ENCODE data around the gene DTL. TPM values are rescaled to one million over a fixed set of nuclear protein-coding genes. Genes with fewer than 3 reads are reported as not detected.
A peak's percentile ranks its signal among the peaks of the same experiment; 100 is the strongest.

Gene DTL
- total and polyA plus RNA-seq, 2 experiments from 2014 or later: 8.2 to 9.7 TPM

DNA sequence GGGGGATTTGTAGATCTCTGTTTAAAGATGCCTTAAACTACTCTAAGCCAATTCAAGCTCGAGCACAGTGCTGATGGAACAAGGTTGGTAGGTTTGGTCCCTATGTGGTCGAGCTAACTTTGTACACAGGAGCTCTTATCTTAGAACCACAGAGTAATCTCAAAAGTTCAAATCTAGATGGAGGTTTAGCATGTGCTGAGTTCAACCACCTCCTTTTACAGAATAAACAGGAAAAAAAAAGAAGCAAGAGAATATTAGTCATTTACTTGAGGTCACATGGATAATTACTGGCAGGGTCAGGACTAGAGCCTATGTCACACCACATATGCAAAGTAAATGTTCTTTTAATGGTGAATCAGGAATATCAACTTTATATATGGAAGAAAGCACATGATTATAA is 86.2 kb downstream of the DTL start:
- Histone ChIP-seq H3K9ac (no peak overlapping the region), H3K9me3 (ENCODE audit: low read depth) (no peaks in the 10 kb centered on the region), H3K79me2 (ENCODE audit: insufficient read depth) (no peaks in the 10 kb centered on the region), H3K27ac (no peak overlapping the region), H4K20me1 (ENCODE audit: insufficient read depth) (no peaks in the 10 kb centered on the region), H3K27me3 (replicated peaks; ENCODE audit: insufficient read depth) (no peaks in the 10 kb centered on the region), H3K4me2 (ENCODE audit: unreplicated experiment) (no peak overlapping the region), H2AFZ (no peak overlapping the region), H3K4me3 (no peak overlapping the region), H3K4me1 (ENCODE audit: insufficient read depth) (no peaks in the 10 kb centered on the region), H3F3A (ENCODE audit: insufficient read depth) (no peaks in the 10 kb centered on the region), H3K9me2 (ENCODE audit: insufficient read depth) (no peaks in the 10 kb centered on the region), H3K36me3 (ENCODE audit: low read depth) (no peaks in the 10 kb centered on the region)
- no peak for TF ChIP-seq EZH2 (IDR thresholded peaks at IDR 0.05; ENCODE audit: insufficient read depth, poor library complexity, severe bottlenecking)
- no peak for TF ChIP-seq EZH2phosphoT487 (IDR thresholded peaks at IDR 0.05; ENCODE audit: insufficient read depth, low read depth)
- no peak for DNase-seq
- WGBS, 2 experiments (ENCODE audit: low coverage in 1 of 2, low lambda C conversion rate in 2 of 2, missing lambda C conversion rate in 2 of 2): 75 to 76% methylated on average over 2 of the region's 2 CpGs
- in situ Hi-C loops (cut with MboI): no loop called here

DNA sequence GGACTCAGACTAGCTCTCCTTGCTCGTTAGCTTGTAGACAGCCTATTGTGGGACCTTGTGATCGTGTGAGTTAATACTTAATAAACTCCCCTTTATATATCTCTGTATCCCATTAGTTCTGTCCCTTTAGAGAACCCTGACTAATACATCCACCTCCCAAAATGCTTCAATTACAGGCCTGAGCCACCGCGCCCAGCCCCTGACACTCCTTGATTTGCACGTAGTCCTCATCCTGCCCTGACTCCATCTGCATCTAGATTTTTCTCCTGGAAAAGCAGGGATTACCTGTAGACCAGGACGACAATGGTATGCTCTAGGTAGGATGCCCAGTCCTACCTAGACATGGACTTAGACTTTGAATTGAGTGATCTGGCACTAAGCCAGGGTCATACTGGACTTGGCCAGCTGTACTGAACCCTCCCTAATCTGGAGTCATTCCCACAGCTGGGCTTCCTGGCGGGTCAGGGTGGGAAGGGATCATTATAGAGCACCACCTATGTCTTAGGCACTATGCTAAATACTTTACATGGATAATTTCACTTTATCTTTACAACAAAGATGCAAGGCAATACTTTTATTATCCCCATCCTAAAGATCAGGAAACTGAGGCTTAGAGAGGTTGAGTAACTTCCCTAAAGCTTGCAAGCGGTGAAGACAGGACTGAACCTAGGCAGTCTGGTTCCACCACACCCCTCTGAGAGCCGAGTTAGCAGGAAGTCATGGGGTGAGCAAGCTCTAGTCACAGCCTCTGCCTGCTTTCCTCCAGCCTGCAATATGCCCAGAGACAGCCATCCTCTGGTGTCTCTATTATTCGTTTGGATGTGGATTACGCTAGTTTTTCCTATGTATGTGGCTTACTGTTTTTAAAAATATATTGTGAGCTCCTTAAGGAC is 89.4 kb downstream of the DTL start:
- no peak overlapping the region for H2AFZ ChIP-seq

DNA sequence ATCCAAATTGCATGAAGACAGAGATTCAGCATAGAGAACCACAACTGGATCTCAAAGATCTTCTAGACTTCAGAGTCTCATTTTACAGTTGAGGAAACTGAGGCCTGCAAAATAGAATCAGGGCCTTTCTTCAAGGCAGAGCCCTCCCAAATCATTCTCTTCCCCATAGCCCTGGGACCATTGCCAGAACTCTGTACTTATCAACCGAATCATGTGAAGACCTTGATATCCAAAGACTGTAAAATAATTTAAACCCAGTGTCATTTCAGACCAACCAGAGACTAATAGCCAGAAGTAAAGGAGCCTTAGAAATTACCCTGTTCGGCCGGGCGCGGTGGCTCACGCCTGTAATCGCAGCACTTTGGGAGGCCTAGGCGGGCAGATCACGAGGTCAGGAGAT is 90.1 kb downstream of the DTL start:
- no peak overlapping the region for H3K4me3 ChIP-seq
- no peak overlapping the region for H2AFZ ChIP-seq
- H3F3A ChIP-seq (ENCODE audit: insufficient read depth): no peaks in the 10 kb centered on the region
- H3K9me2 ChIP-seq (ENCODE audit: insufficient read depth): no peaks in the 10 kb centered on the region
- no peak overlapping the region for H3K27ac ChIP-seq
- H3K9me3 ChIP-seq (ENCODE audit: low read depth): no peaks in the 10 kb centered on the region
- H3K79me2 ChIP-seq (ENCODE audit: insufficient read depth): no peaks in the 10 kb centered on the region
- H3K27me3 ChIP-seq (replicated peaks; ENCODE audit: insufficient read depth): no peaks in the 10 kb centered on the region
- no peaks in the 10 kb centered on the region for H3K4me1 ChIP-seq (ENCODE audit: insufficient read depth)
- H3K9ac ChIP-seq: no peak overlapping the region
- no peak for DNase-seq
- no peak for TF ChIP-seq EZH2 (IDR thresholded peaks at IDR 0.05; ENCODE audit: insufficient read depth, poor library complexity, severe bottlenecking)
- TF ChIP-seq EZH2phosphoT487 (IDR thresholded peaks at IDR 0.05; ENCODE audit: insufficient read depth, low read depth): no peak
- in situ Hi-C loops (cut with MboI): no loop called here
- no peak overlapping the region for H3K4me2 ChIP-seq (ENCODE audit: unreplicated experiment)
- no peaks in the 10 kb centered on the region for H3K36me3 ChIP-seq (ENCODE audit: low read depth)
- H4K20me1 ChIP-seq (ENCODE audit: insufficient read depth): no peaks in the 10 kb centered on the region
- WGBS, 2 experiments (ENCODE audit: low coverage in 1 of 2, low lambda C conversion rate in 2 of 2, missing lambda C conversion rate in 2 of 2): 96% methylated on average over 9 of the region's 9 CpGs

More for the DNA sequence above, 89.4 kb downstream of the DTL start:
- no peaks in the 10 kb centered on the region for H3K4me1 ChIP-seq (ENCODE audit: insufficient read depth)
- H4K20me1 ChIP-seq (ENCODE audit: insufficient read depth): no peaks in the 10 kb centered on the region
- WGBS, 2 experiments (ENCODE audit: low coverage in 1 of 2, low lambda C conversion rate in 2 of 2, missing lambda C conversion rate in 2 of 2): 80 to 84% methylated on average over 11 of the region's 11 CpGs
- no peaks in the 10 kb centered on the region for H3K27me3 ChIP-seq (replicated peaks; ENCODE audit: insufficient read depth)
- DNase-seq: peak; percentile 21
- no peak overlapping the region for H3K4me2 ChIP-seq (ENCODE audit: unreplicated experiment)
- no peak overlapping the region for H3K4me3 ChIP-seq
- no peak overlapping the region for H3K27ac ChIP-seq
- TF ChIP-seq EZH2 (IDR thresholded peaks at IDR 0.05; ENCODE audit: insufficient read depth, poor library complexity, severe bottlenecking) (no peak), EZH2phosphoT487 (IDR thresholded peaks at IDR 0.05; ENCODE audit: insufficient read depth, low read depth) (no peak)
- no peak overlapping the region for H3K9ac ChIP-seq
- H3K79me2 ChIP-seq (ENCODE audit: insufficient read depth): no peaks in the 10 kb centered on the region
- no peaks in the 10 kb centered on the region for H3K36me3 ChIP-seq (ENCODE audit: low read depth)
- H3K9me3 ChIP-seq (ENCODE audit: low read depth): no peaks in the 10 kb centered on the region
- H3K9me2 ChIP-seq (ENCODE audit: insufficient read depth): no peaks in the 10 kb centered on the region
- in situ Hi-C loops (cut with MboI): no loop called here
- no peaks in the 10 kb centered on the region for H3F3A ChIP-seq (ENCODE audit: insufficient read depth)

DNA sequence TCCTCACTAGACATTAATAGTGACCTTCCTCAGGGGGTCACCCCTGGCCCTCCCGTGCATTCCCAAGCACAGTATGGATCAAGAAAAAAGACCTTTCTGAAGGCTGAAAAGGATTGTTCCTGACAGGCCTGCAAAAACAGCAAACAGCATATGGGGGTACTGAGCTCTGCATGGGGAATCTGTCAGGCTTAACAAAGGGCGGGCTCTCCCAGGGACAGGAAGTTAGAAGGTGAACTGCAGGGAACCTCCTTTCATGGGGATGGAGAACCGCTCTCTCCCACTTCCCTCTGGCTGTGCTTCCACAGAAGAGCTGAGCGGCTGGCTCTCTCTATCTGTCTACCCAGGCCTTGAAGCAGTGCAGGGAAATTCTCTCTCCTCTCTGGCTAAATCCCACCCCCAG is 91.7 kb downstream of the DTL start:
- Histone ChIP-seq H3K36me3 (ENCODE audit: low read depth) (no peaks in the 10 kb centered on the region), H3K79me2 (ENCODE audit: insufficient read depth) (no peaks in the 10 kb centered on the region), H3K4me3 (no peak overlapping the region), H4K20me1 (ENCODE audit: insufficient read depth) (no peaks in the 10 kb centered on the region; the same call in 1 of the 2 replicates), H3K9me3 (ENCODE audit: low read depth) (no peaks in the 10 kb centered on the region), H3K4me2 (ENCODE audit: unreplicated experiment) (no peak overlapping the region), H3K9ac (no peak overlapping the region), H3K27ac (no peak overlapping the region), H2AFZ (no peak overlapping the region), H3K27me3 (replicated peaks; ENCODE audit: insufficient read depth) (no peaks in the 10 kb centered on the region), H3K4me1 (ENCODE audit: insufficient read depth) (no peaks in the 10 kb centered on the region), H3F3A (ENCODE audit: insufficient read depth) (no peaks in the 10 kb centered on the region), H3K9me2 (ENCODE audit: insufficient read depth) (no peaks in the 10 kb centered on the region)
- DNase-seq: no peak
- WGBS, 2 experiments (ENCODE audit: low coverage in 1 of 2, low lambda C conversion rate in 2 of 2, missing lambda C conversion rate in 2 of 2): 89 to 92% methylated on average over 4 of the region's 4 CpGs
- in situ Hi-C loops (cut with MboI): no loop called here
- no peak for TF ChIP-seq EZH2 (IDR thresholded peaks at IDR 0.05; ENCODE audit: insufficient read depth, poor library complexity, severe bottlenecking)
- no peak for TF ChIP-seq EZH2phosphoT487 (IDR thresholded peaks at IDR 0.05; ENCODE audit: insufficient read depth, low read depth)

All from GM23248 (cell line).